Iris pigment epithelial cell (primary cell): ENCODE measurements around the gene GSTCD.
"Not testable (repeated sequence)": the region's sequence is repeated elsewhere in the genome, so short reads cannot be mapped to it uniquely, and the experiment has no call there.

Experiments used
- DNase-seq: peaks from one replicate; pipeline ENCODE4 v3.0.0-alpha.2; 2011; ENCODE audit warnings: low read depth

Gene GSTCD

DNA sequence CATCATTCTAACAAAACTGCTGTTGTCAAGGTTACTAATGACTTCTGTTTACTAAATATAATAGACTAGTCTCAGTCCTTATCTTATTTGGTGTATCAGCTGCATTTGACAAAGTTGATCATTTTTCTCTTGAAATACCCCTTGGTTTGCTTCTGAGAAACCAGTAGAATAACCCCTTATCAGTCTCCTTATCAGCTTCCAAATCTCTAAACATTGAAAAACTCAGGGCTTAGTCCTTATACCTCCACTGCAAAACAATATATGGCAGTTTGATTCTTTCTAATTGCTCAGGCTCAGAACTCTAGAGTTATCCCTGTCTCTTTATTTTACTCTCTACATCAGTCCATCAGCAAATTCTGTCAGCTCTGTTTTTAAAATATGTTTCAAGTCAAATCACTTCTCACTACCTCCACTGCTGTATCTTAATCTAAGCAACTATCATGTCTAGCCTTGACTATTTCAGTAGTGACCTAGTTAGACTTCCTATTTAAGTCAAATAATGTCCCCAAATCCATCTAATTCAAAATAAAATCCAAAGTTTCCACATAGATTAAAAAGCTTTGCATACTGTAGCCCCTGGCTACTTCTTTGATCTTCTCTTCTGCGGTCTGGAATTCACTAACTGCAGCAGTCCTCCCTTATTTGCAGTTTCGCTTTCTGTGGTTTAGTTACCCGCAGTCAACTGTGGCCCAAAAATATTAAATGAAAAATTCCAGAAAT lies 99.6 kb downstream of the GSTCD start:
- DNase-seq = no peak

DNA sequence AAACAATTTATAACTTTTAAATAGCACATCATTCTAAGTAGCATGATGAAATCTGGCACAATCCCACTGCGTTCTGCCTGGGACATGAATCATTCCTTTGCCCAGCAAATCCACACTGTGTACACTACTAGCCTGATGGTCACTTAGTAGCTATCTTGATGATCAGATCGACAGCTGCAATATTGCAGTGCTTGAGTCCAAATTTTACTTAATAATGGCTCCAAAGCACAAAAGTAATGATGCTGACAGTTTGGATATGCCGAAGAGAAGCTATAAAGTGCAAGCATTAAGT lies 100.1 kb downstream of the GSTCD start:
- peak; percentile 96 for DNase-seq

DNA sequence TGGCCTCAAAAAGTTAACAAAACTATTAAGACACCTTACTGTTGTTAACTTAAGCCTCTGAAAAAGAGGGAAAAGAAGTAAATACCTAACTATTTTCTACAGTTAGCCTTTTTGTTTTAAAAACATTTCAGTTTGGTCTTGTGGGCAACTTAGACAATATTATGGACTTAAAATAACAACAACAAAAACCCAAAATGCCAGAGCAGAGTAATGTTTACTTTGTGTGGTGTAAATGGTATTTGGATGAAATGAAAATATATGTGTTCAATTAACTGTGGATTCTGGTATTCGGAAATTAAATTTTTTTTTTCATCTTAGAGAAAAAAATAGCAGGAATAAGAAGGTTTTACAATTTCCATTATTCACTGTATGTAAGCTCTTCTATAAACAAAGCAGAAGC lies 107.1 kb downstream of the GSTCD start:
- no peak for DNase-seq

DNA sequence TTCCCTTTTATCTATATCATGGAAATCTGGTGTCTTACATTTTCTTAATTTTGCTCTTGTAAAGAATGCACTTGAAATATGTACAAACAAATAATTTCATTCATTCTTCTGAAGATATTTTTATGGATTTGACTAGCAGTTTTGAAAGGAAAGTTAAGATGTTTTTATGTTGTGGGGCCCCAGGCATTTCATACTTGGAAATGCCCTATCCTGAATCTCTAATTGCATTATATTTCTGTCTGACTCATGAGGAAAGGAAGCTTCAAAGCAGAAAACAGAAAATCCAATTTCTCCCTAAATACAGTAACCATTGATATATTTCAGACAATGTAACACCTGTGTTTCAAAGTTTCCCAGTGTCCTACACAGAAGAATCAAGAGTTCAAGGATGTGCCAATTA lies 113.5 kb downstream of the GSTCD start:
- DNase-seq = no peak

DNA sequence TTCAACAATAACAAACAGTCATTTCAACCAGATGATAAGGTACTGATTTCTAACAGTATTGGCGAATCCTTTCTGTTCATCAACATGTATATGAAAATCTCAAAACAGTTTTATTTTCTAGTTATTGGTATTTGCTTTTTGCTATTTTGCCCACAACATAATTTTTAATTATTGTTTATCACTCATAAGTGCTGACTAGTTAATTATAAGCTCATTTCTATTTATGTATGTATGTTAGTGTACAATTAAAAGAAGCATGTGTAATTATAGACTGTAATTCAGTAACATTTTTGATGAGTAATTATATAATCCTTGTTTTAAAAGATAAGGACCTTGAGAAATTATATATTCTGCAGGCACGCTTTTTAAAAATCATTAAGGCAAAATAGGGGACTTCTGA lies 119.5 kb downstream of the GSTCD start:
- DNase-seq = no peak

DNA sequence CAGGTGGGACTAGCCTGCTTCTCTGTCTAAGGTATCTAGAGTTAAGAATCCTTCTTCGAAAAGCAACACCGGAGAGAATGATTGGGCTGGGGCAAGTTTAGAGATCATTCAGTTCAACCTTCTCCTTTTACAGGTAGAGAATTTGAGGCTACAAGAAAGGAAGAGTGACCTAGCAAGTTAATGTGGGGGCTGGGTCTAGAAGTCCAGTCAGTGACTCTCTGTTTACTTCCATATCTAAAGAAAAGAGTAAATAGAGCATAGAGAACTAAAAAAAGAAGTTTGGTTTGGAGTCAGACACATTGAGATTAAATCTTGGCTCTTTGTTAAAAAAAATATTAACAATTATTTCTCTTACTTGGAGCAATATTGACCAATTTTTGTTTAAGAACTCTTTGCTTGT lies 122.6 kb downstream of the GSTCD start:
- no peak for DNase-seq

DNA sequence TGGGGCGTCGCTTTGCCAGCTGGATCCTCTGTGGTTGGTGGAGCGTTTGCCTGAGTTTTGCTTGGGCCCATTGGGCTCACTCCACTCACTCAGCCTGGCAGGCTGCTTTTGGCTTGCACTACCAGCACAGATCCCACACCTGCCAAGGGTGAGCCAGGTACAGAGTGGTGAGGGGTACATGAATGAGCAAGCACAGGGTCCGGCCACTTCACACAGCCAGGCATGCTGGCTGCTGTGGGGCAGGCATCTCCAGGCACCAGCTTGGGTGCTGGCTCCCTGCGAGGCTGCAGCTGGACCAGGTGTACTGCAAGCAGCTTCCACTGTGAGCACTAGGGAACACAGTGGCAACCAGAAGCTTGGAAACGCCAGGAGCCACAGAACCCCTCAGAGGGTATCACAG lies 126.6 kb downstream of the GSTCD start:
- no peak for DNase-seq

DNA sequence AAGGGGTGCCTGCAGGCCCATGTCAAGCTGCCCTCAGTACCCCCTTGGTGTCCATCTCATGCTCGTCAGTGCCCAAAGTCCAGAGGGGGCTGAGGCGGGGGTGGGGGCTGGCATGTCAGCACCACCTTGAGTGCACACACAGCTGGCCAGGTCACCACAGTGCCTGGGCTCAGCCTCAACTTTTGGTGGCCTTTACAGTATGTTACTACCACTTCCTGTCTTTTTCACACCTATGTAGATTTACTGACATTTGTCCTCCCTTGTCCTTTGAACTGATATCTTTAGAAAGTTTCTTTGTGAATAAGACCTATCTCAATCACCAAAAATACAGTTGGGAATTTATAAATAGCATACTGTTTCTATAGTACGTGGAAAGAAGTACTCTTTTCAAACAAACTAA lies 128.0 kb downstream of the GSTCD start:
- no peak for DNase-seq

DNA sequence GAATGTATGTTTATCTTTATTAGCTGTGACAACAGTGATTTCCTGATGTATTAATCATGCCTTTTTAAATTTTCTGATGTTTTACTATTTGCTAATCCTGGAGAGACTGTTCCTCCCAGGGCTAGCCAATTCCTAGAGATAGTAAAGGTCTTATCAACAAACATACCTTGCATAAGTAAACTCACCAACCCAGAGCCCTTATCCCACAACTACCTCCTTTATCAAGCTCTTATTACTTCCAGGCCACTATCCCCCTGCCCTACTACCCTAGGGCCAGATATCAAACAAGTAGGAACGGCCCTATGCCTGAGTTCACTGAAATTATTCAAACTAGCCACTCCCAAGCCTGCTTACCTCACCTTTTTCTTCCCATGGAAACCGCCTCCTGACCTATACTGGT lies 128.5 kb downstream of the GSTCD start:
- DNase-seq = no peak

DNA sequence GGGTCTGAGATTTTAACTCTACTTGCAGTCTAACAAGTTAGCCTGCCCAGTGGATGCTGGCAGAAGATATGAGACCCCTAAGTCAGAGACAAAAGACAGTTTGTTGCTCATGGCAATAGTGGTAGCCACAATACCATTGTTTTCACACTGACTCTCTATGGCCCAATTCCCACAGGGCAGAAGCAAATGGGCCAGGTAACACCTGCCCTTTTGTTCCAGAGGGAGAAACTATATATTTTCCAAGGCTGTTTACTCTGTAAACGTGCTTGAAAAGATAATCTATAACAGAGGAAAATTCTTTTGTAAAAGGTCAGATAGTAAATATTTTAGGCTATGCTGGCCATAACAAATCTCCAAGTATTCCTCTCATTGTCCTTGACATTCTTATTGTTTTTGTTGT lies 129.5 kb downstream of the GSTCD start:
- DNase-seq = no peak

DNA sequence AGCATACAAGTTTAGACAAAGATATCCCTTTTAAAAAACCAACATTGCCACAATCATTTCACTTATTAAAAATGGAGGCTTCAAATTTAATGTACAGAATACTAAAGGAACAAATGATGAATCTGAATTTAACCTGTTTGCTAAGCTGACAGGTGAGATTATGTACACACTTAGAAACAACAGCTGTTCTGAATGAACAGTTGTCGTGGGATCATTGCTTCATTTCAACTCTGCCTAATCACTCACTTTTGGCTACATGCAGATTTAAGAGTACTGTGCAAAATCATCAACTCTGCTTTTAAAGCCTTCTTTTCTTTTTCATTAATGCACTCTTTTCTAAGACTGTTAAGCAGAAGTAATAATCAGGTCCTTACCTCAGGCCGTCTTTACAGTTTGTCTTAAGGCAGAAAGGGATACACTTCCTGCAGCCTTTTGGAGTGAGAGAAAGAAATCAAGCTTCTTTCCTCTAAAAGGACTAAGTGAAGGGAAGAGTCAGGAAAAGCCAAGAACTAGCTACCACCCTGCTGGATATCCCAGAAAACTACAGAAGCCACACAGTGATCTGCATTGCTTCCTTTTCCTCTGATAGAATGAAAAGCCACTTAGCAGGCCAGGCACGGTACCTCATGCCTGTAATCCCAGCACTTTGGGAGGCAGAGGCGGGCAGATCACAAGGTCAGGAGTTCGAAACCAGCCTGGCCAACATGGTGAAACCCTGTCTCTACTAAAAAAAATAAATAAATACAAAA lies 132.0 kb downstream of the GSTCD start:
- no peak for DNase-seq

DNA sequence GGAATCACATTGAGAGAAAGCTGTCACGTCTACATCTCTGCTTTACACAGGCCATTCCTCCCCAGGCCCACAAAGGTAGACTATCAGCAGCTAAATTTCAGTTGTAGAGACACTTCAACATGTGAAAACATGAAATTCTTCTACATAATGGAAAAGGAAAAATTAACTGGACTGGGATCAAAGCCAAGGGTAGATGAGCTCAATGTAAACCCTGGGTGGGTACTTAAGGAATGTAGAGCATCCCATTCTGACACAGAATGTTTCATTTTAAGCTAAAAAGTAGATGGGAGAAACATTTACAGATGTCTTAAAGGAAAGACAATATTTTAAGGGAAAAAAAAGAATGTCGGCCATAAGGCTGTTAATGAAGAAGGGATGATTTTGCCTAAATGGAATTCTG lies 135.4 kb downstream of the GSTCD start:
- DNase-seq = no peak

DNA sequence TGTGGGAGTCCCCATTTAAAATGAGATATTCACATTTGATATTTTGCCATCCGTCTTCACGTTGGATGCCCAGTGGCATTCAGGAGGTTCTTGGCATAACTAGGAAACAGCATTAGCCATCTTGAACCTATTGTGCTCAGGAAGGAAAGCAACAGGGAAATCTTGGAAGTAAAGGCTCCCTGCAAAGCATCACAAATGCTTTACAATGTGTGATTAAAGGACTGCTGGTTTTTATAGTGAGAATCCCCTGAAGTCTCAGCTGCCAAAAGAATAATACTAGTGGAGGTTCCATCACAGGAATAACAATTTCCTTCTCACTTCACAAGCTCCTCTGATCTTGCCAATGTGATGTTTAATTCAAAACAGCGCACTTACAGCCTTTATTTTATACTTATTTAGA lies 137.0 kb downstream of the GSTCD start:
- no peak for DNase-seq

DNA sequence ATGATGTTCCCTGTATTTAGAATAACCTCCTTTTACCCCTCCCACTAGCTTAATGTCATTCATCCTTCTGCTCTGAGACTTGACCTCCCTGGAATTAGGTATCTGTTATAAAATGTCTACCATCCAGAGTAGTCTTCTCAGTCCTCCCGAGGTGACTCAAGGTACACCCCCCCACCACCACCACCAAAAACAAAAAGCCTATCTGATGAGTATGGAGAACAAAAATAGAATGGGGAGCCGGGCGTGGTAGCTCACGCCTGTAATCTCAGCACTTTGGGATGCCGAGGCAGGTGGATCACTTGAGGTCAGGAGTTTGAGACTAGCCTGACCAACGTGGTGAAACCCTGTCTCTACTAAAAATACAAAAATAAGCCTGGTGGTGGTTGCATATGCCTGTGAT lies 139.8 kb downstream of the GSTCD start:
- DNase-seq = not testable (repeated sequence)

DNA sequence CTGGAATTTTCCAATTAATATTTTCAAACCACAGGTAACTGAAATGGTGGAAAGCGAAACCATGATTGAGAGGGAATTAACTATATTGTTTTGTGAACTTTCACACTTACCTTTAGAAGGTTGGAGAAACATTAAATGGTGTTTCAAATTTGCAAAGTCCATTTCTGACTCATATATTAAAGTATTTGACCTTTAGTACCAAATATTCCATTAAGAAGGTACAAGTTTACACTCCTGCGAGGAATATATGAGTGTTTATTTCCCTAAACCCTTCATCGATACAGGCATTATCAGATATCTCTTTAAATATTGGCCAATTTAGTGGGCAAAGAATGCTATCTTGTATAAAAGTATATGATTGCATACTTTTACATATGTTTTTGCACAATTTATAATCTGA lies 142.6 kb downstream of the GSTCD start:
- DNase-seq = no peak

DNA sequence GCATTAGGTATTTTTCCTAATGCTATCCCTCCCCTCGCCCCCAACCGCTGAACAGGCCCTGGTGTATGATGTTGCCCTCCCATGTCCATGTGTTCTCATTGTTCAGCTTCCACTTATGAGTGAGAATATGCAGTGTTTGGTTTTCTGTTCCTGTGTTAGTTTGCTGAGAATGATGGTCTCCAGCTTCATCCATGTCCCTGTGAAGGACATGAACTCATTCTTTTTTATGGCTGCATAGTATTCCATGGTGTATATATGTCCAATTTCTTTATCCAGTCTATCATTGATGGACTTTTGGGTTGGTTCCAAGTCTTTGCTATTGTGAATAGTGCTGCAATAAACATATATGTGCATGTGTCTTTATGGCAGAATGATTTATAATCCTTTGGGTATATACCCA lies 143.6 kb downstream of the GSTCD start:
- DNase-seq = not testable (repeated sequence)

DNA sequence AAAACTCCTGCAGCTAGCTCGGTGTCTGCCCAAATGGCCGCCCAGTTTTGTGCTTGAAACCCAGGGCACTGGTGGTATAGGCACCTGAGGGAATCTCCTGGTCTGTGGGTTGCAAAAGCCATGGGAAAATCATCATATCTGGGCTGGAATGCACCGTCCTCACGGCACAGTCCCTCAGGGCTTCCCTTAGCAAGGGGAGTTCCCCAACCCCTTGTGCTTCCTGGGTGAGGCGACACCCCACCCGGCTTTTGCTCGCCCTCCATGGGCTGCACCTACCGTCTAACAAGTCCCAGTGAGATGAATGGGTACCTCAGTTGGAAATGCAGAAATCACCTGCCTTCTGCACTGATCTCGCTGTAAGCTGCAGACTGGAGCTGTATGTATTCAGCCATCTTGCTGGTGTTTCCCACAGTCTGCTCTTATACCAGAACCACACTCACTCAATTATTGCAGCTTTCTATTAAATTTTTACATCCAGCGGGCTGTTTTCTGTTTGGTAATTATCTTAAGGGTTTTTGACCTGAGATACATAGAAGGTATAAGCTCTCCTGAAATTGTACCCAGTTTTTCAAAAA lies 150.0 kb downstream of the GSTCD start:
- no peak for DNase-seq

DNA sequence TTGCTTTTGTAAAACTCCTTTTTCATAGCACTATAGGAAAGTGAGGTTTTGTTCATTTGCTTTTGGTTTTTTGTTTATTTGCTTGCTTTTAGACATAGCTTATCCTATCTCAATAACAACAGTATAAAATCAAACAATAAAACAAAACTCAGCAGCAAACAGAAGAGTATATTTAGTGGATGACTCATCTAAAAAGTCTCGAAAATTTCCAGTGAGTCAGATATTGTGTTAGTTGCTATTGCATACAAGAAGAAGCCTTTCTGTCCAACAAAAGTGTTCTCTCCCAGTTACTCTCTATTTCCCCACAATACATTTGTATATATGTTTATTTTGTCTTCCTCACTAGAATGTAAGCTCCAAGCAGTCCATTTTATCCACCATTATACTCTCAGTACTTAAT lies 150.6 kb downstream of the GSTCD start:
- DNase-seq = peak; percentile 86

DNA sequence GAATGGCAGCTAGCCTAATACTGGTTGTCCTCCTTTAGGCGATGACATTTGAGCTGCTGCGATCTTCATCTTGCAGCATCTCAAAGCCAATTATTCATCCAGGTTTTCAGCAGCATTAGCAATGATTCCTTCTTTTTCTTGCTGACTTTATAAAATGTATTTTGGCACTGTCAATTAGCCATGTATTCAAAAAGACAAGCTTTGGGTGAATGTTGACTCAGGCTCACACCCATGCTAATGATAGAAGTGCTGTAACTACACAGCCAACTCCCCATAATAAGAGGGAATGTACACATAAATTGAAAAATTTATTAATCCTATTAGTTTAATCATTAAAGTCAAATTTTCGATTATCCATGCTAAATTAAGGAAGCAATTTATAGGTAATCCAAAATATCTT lies 162.4 kb downstream of the GSTCD start:
- no peak for DNase-seq

DNA sequence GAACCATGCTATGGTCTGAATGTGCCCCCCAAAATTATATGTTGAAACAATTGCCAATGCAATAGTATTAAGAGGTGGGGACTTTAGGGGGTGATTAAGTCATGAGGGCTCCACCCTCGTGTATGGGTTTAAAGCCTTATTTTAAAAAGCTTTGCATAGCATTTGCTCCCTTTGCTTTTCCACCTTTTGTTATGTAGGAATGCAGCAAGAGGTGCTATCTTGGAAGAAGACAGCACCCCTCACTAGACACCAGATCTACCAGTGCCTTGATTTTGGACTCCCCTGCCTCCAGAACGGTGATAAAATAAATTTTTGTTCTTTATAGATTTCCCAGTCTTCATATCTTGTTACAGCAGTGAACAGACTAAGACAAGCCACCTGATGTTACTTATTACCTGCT lies 163.4 kb downstream of the GSTCD start:
- no peak for DNase-seq

DNA sequence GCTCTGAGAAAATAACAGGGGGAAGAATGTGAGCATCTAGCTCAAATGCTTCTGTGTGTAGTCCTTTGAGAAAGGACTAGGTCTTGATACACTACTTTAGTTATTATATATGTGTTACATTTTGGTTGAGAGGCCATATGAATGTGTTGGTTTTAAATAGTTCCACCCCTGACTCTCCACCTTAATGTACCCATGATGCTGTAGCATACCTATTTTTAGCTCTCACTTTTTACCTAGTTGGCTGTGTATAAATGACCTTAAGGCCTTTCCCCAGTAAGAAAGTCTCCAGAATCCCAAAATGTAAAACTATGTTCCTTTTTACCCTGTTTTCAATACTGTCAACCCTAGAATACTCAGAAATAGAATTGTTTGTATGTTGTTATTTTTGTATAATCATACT lies 166.6 kb downstream of the GSTCD start:
- DNase-seq = no peak

DNA sequence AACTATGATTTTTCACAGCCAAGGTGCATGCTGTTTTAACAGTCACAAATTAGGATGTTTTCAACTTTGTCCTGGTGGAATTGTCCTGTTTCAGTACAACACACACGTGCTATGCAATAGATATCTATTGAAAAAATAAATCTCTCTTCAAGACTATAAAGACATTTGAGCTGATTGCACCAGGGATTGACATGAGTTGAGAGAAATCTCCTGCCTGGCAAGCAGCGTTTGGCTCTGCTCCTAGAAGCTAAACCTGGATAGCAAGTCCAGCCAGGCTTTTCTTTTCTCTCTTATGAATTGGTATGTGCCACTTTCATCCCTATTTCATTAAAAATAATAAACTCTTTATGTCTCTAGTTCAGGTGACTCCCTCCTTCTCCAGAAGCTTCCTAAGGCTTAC lies 170.1 kb downstream of the GSTCD start:
- no peak for DNase-seq

DNA sequence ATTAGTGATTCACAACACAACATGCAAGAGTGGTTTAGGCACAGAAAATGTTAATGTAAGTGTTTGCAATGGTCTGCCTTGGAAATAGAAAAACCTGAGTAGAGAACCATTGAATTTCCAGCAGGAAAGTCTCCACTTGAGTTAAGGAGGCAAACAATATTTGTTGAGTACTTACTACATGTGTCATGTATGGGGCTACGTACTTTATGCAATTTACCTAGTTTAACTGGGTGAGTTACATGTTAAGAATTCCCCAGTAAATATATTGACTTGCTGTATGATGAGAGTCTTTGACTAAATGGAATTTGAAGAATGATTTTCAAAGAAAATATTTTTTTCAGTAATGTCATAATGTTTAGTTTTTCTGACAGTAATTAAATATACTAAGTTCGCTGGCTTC lies 178.9 kb downstream of the GSTCD start:
- no peak for DNase-seq
